H9 (cell line): ENCODE results near the gene CAPN8. TPM values are rescaled to one million over a fixed set of nuclear protein-coding genes. Genes with fewer than 3 reads are reported as not detected.

Experiments used
- DNase-seq: peaks from one replicate; pipeline ENCODE4 v3.0.0-alpha.2; 2017
- H2AFZ ChIP-seq: one replicate; pipeline ENCODE4 v1.6.1; 2013; ENCODE audit warnings: mild to moderate bottlenecking, low read length, control low read depth, moderate library complexity
- H2AK5ac ChIP-seq: 2 replicates; pipeline ENCODE4 v1.6.1; 2013; ENCODE audit warnings: low read length, control low read depth, mixed read lengths; ENCODE audit not compliant: insufficient read length
- H2BK120ac ChIP-seq: one replicate; pipeline ENCODE4 v1.6.1; 2013; ENCODE audit warnings: low read depth, mild to moderate bottlenecking, low read length, control low read depth, inconsistent platforms; ENCODE audit not compliant: poor library complexity, severe bottlenecking
- H2BK12ac ChIP-seq: 2 replicates; pipeline ENCODE4 v1.6.1; 2013; ENCODE audit warnings: low read length, control low read depth, mixed read lengths, low read depth; ENCODE audit not compliant: insufficient read length
- H2BK15ac ChIP-seq: 2 replicates; pipeline ENCODE4 v1.6.1; 2013; ENCODE audit warnings: low read depth, low read length, control low read depth
- H2BK20ac ChIP-seq: one replicate; pipeline ENCODE4 v1.6.1; 2013; ENCODE audit warnings: low read depth, mild to moderate bottlenecking, low read length, control low read depth, inconsistent platforms; ENCODE audit not compliant: poor library complexity, severe bottlenecking
- H2BK5ac ChIP-seq: 2 replicates; pipeline ENCODE4 v1.6.1; 2013; ENCODE audit warnings: low read length, control low read depth, mixed read lengths; ENCODE audit not compliant: insufficient read length
- H3K14ac ChIP-seq: 2 replicates; pipeline ENCODE4 v1.6.1; 2013; ENCODE audit warnings: low read length, control low read depth; ENCODE audit not compliant: insufficient read depth
- H3K18ac ChIP-seq: 2 replicates; pipeline ENCODE4 v1.6.1; 2013; ENCODE audit warnings: low read depth, mild to moderate bottlenecking, mixed read lengths, low read length, control low read depth; ENCODE audit not compliant: insufficient read length
- H3K23ac ChIP-seq: 2 replicates; pipeline ENCODE4 v1.6.1; 2013; ENCODE audit warnings: low read length, control low read depth, mixed read lengths, low read depth; ENCODE audit not compliant: insufficient read length
- H3K23me2 ChIP-seq: 2 replicates; pipeline ENCODE4 v1.6.1; 2013; ENCODE audit warnings: low read depth, mild to moderate bottlenecking, mixed read lengths, low read length, control low read depth; ENCODE audit not compliant: insufficient read length, poor library complexity, severe bottlenecking
- H3K27ac ChIP-seq: 2 replicates; pipeline ENCODE4 v1.5.1; 2013; ENCODE audit warnings: low read length, control low read depth, mixed read lengths, low read depth; ENCODE audit not compliant: insufficient read length
- H3K27me3 ChIP-seq: 2 replicates; pipeline ENCODE4 v1.6.1; 2013; ENCODE audit warnings: low read length, control low read depth, inconsistent platforms; ENCODE audit not compliant: insufficient read depth
- H3K4ac ChIP-seq: 2 replicates; pipeline ENCODE4 v1.6.1; 2013; ENCODE audit warnings: low read depth, mild to moderate bottlenecking, control low read depth, inconsistent platforms, low read length, moderate library complexity
- H3K4me1 ChIP-seq: 2 replicates; pipeline ENCODE4 v1.6.1; 2013; ENCODE audit warnings: low read length, control low read depth, inconsistent platforms; ENCODE audit not compliant: insufficient read depth
- H3K4me2 ChIP-seq: 2 replicates; pipeline ENCODE4 v1.6.1; 2013; ENCODE audit warnings: low read length, control low read depth, mixed read lengths; ENCODE audit not compliant: insufficient read length, insufficient read depth
- H3K56ac ChIP-seq: 2 replicates; pipeline ENCODE4 v1.6.1; 2013; ENCODE audit warnings: low read depth, mild to moderate bottlenecking, mixed read lengths, low read length, control low read depth; ENCODE audit not compliant: insufficient read length
- H3K79me1 ChIP-seq: 2 replicates; pipeline ENCODE4 v1.6.1; 2013; ENCODE audit warnings: low read depth, mild to moderate bottlenecking, moderate library complexity, low read length, control low read depth, inconsistent platforms; ENCODE audit not compliant: insufficient read depth, poor library complexity, severe bottlenecking
- H3K79me2 ChIP-seq: 2 replicates; pipeline ENCODE4 v1.6.1; 2013; ENCODE audit warnings: low read length, control low read depth, inconsistent platforms; ENCODE audit not compliant: insufficient read depth
- H3K9ac ChIP-seq: 2 replicates; pipeline ENCODE4 v1.6.1; 2013; ENCODE audit warnings: low read length, control low read depth, mixed read lengths; ENCODE audit not compliant: insufficient read length; ENCODE audit errors: extremely low read depth
- H3K9me3 ChIP-seq: one replicate; pipeline ENCODE4 v1.6.1; 2013; ENCODE audit warnings: low read depth, low read length, inconsistent platforms; ENCODE audit not compliant: control insufficient read depth
- H3T11ph ChIP-seq: one replicate; pipeline ENCODE4 v1.6.1; 2013; ENCODE audit warnings: mild to moderate bottlenecking, low read length, control low read depth, inconsistent platforms
- H4K20me1 ChIP-seq: one replicate; pipeline ENCODE4 v1.6.1; 2013; ENCODE audit not compliant: control insufficient read depth, insufficient read length, insufficient read depth
- H4K5ac ChIP-seq: 2 replicates; pipeline ENCODE4 v1.6.1; 2013; ENCODE audit warnings: low read depth, mild to moderate bottlenecking, mixed read lengths, low read length, control low read depth; ENCODE audit not compliant: insufficient read length
- H4K8ac ChIP-seq: replicated peaks from 2 replicates; pipeline ENCODE4 v1.6.1; 2013; ENCODE audit warnings: low read length, control low read depth, mixed read lengths, low read depth; ENCODE audit not compliant: insufficient read length
- H4K91ac ChIP-seq: 2 replicates; pipeline ENCODE4 v1.6.1; 2013; ENCODE audit warnings: low read depth, mild to moderate bottlenecking, moderate library complexity, mixed read lengths, low read length, control low read depth; ENCODE audit not compliant: insufficient read length
- H3K27ac Mint-ChIP-seq, 3 experiments: 2 replicates in 2 of 3; 3 replicates in 1 of 3; pipeline ENCODE4 v1.8.0; 2020 to 2021; ENCODE audit warnings: mixed read lengths in 3 of 3, mild to moderate bottlenecking in 1 of 3, moderate library complexity in 1 of 3
- H3K27me3 Mint-ChIP-seq: 2 replicates; pipeline ENCODE4 v1.8.0; 2021; ENCODE audit warnings: low read depth, mild to moderate bottlenecking, moderate library complexity, mixed read lengths
- H3K36me3 Mint-ChIP-seq, 3 experiments: 2 replicates in 2 of 3; 3 replicates in 1 of 3; pipeline ENCODE4 v1.8.0; 2020 to 2021; ENCODE audit warnings: low read depth in 3 of 3, mixed read lengths in 3 of 3; ENCODE audit not compliant: insufficient read depth in 1 of 3
- H3K4me1 Mint-ChIP-seq, 2 experiments: 2 replicates each; pipeline ENCODE4 v1.8.0; 2020; ENCODE audit warnings: mixed read lengths in 2 of 2
- H3K4me3 Mint-ChIP-seq, 2 experiments: 2 replicates in 1 of 2; 3 replicates in 1 of 2; pipeline ENCODE4 v1.8.0; 2020 to 2021; ENCODE audit warnings: mild to moderate bottlenecking in 2 of 2, mixed read lengths in 2 of 2, moderate library complexity in 1 of 2
- H3K9me3 Mint-ChIP-seq, 2 experiments: 2 replicates in 1 of 2; 3 replicates in 1 of 2; pipeline ENCODE4 v1.8.0; 2020; ENCODE audit warnings: mild to moderate bottlenecking in 2 of 2, mixed read lengths in 2 of 2, moderate library complexity in 1 of 2
- CTCF ChIP-seq: fragments of 200-600 bp; sonication (generic); conservative IDR thresholded peaks from 3 replicates; pipeline ENCODE4 v1.8.0; 2021; ENCODE audit warnings: antibody characterized with exemption, mild to moderate bottlenecking
- WGBS: extraction: QIAGEN DNeasy Blood & Tissue Kit; methylation state at CpG from one replicate; pipeline ENCODE4 v1.1.7; 2013; ENCODE audit warnings: missing lambda C conversion rate, low lambda C conversion rate, mixed read lengths; ENCODE audit not compliant: insufficient read length; ENCODE audit errors: extremely low coverage; 5-methylcytosine and 5-hydroxymethylcytosine counted together
- total RNA-seq: library from RNA; stranded (reverse); gene quantifications from 2 replicates; pipeline ENCODE4 v1.2.1, GENCODE V29; 2021

The CAPN8 gene
- total RNA-seq, 1 experiment from 2014 or later: not detected

DNA sequence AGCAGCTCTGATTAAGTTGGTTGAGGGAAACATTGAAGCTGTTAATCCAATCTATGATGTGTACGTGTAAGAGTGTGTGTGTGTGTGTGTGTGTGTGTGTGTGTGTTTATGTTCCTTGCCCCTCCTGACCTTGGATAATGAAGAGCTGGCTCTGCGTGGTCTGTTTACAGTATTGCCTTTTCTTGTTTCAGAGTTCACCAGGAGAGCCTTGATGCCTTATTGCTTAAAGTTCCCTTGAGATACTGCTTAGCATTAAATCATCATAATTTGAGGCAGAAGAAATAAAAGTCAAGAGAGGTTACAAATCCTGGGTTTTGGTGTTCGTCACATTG, 36.4 kb downstream of the CAPN8 start:
- Mint-ChIP-seq H3K4me3 (no peak overlapping the region), H3K27me3 (peaks cover 5% of the 10 kb centered on the region), H3K27ac (no peak overlapping the region), H3K9me3 (peaks cover 0 to 3% of the 10 kb centered on the region in 2 experiments; a peak in 1 of 5 replicates), H3K4me1 (no peaks in the 10 kb centered on the region; a peak in 1 of 4 replicates), H3K36me3 (no peaks in the 10 kb centered on the region)
- Histone ChIP-seq H3K27me3 (no peaks in the 10 kb centered on the region), H3K14ac (no peak overlapping the region), H3K23ac (no peak overlapping the region), H3K4me1 (no peaks in the 10 kb centered on the region), H3T11ph (no peak overlapping the region), H2BK15ac (no peak overlapping the region), H3K4ac (no peak overlapping the region), H3K79me2 (no peaks in the 10 kb centered on the region), H4K8ac (no peak overlapping the region), H4K5ac (no peak overlapping the region), H3K23me2 (no peaks in the 10 kb centered on the region), H3K4me2 (no peak overlapping the region), H3K79me1 (no peaks in the 10 kb centered on the region), H3K9me3 (no peaks in the 10 kb centered on the region), H3K9ac (no peak overlapping the region), H3K18ac (no peak overlapping the region), H2BK5ac (no peak overlapping the region), H2AK5ac (no peak overlapping the region), H2BK120ac (no peak overlapping the region), H2AFZ (no peak overlapping the region), H3K27ac (no peak overlapping the region), H2BK20ac (no peak overlapping the region), H4K20me1 (no peaks in the 10 kb centered on the region), H3K56ac (no peak overlapping the region), H2BK12ac (no peak overlapping the region), H4K91ac (no peak overlapping the region)
- WGBS: no CpG with 5 or more reads among the region's 3 CpGs
- TF ChIP-seq CTCF: no peak
- DNase-seq: no peak
